ENCODE data around the gene BCL2L11.
A peak's percentile ranks its signal among the peaks of the same experiment; 100 is the strongest.

BCL2L11 gene

DNA sequence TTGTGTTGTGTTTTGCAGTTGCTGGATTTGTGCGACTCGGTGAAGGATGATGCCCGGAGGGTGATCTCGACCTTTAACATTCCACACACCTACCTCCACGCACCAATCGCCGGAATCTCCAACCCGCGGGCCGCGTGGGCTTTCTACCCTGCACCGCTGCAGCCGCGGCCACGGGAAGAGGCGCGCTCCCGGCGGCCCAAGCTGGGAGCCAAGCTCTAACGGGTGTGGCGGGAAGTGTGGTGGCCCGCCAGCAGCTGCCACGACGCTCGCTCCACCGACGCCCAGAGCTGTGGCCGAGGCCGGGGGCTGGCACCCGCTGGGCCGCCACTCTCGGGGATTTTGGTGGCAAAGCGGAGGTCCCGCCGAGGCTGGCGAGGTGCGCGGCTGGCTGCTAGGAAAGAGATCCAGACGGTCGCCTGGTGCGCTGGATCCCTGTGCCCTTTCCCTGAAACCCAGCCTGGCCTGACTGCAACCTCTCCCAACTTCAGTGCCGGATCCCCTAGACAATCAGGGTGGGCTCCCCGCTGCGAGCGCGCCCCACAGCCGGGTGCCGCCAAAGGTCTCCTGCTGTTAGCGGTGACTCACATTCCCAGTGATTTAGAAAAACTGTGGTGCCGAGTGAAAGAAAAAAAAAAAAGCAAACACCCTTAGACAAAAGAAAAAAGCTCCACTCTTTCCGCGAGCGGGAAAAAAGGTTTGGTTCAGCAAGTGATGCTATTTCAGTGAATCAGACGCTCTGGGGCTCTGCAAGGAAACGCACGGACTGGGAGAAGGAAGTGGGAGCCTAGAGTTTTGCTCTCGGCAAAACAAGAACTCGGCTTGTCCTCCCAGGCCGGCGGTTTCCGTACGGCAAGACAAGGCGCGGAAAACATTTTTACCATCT is 2.9 kb upstream of the BCL2L11 start:
- Histone ChIP-seq H3K27ac (ENCODE audit: low read length) (no peak overlapping the region), H2AFZ (ENCODE audit: low read depth, low read length) (no peak overlapping the region), H3K27me3 (ENCODE audit: low read depth, low read length) (peaks cover 56% of the 10 kb centered on the region), H4K20me1 (ENCODE audit: insufficient read depth, low read length) (peaks cover 31% of the 10 kb centered on the region), H3K9me3 (ENCODE audit: insufficient read depth, low read length) (peaks cover 11% of the 10 kb centered on the region; the same call in 1 of the 2 replicates), H3K4me2 (ENCODE audit: low read length) (peak overlapping the region; percentile 67), H3K36me3 (replicated peaks; ENCODE audit: low read depth, low read length) (no peaks in the 10 kb centered on the region), H3K4me1 (ENCODE audit: low read length) (peaks cover 37% of the 10 kb centered on the region), H3K79me2 (ENCODE audit: low read length) (peaks cover 15% of the 10 kb centered on the region), H3K9ac (ENCODE audit: low read length) (no peak overlapping the region), H3K4me3 (ENCODE audit: low read length) (peak overlapping the region; percentile 50)
- TF ChIP-seq EZH2phosphoT487 (IDR thresholded peaks at IDR 0.05; ENCODE audit: low read depth) = no peak
- TF ChIP-seq, protein P1, sequence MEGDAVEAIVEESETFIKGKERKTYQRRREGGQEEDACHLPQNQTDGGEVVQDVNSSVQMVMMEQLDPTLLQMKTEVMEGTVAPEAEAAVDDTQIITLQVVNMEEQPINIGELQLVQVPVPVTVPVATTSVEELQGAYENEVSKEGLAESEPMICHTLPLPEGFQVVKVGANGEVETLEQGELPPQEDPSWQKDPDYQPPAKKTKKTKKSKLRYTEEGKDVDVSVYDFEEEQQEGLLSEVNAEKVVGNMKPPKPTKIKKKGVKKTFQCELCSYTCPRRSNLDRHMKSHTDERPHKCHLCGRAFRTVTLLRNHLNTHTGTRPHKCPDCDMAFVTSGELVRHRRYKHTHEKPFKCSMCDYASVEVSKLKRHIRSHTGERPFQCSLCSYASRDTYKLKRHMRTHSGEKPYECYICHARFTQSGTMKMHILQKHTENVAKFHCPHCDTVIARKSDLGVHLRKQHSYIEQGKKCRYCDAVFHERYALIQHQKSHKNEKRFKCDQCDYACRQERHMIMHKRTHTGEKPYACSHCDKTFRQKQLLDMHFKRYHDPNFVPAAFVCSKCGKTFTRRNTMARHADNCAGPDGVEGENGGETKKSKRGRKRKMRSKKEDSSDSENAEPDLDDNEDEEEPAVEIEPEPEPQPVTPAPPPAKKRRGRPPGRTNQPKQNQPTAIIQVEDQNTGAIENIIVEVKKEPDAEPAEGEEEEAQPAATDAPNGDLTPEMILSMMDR (IDR thresholded peaks at IDR 0.05; ENCODE audit: low read depth, low read length) = no peak

DNA sequence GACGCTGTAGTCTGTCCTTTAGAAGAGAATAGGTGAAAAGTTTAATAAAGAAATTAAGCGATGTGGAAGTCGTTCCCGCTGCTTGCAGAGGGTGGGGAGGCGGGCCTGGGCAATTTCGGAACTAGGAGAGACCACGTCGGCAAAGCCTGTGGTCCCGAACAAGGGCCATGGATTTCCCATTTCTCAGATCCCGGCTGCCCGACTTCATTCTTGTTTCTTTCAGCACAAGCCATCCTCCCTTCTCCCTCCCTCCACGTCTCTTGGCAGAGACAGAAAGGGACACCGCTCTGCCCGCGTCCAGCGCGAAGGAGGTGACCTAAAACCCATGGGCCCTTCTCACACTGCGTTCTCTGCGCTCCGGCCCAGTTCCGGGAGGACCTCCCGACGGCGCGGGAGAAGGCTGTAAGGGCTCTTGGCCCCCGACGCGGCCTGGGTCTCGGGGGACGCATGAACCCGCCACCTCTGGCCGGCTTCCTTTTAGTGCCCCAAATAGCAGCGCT is 2.2 kb upstream of the BCL2L11 start:
- H3K4me1 ChIP-seq (ENCODE audit: low read length) = peaks cover 42% of the 10 kb centered on the region
- TF ChIP-seq, protein P1 (IDR thresholded peaks at IDR 0.05; ENCODE audit: low read depth, low read length) = no peak
- no peak for TF ChIP-seq EZH2phosphoT487 (IDR thresholded peaks at IDR 0.05; ENCODE audit: low read depth)
- H3K27ac ChIP-seq (ENCODE audit: low read length) = no peak overlapping the region
- H3K4me2 ChIP-seq (ENCODE audit: low read length) = no peak overlapping the region
- peaks cover 22% of the 10 kb centered on the region for H3K79me2 ChIP-seq (ENCODE audit: low read length)
- peaks cover 54% of the 10 kb centered on the region for H3K27me3 ChIP-seq (ENCODE audit: low read depth, low read length)
- no peaks in the 10 kb centered on the region for H3K36me3 ChIP-seq (replicated peaks; ENCODE audit: low read depth, low read length)
- no peak overlapping the region for H3K9ac ChIP-seq (ENCODE audit: low read length)
- H4K20me1 ChIP-seq (ENCODE audit: insufficient read depth, low read length) = peaks cover 34% of the 10 kb centered on the region
- H3K9me3 ChIP-seq (ENCODE audit: insufficient read depth, low read length) = peaks cover 11% of the 10 kb centered on the region; the same call in 1 of the 2 replicates
- H3K4me3 ChIP-seq (ENCODE audit: low read length) = no peak overlapping the region
- no peak overlapping the region for H2AFZ ChIP-seq (ENCODE audit: low read depth, low read length)

DNA sequence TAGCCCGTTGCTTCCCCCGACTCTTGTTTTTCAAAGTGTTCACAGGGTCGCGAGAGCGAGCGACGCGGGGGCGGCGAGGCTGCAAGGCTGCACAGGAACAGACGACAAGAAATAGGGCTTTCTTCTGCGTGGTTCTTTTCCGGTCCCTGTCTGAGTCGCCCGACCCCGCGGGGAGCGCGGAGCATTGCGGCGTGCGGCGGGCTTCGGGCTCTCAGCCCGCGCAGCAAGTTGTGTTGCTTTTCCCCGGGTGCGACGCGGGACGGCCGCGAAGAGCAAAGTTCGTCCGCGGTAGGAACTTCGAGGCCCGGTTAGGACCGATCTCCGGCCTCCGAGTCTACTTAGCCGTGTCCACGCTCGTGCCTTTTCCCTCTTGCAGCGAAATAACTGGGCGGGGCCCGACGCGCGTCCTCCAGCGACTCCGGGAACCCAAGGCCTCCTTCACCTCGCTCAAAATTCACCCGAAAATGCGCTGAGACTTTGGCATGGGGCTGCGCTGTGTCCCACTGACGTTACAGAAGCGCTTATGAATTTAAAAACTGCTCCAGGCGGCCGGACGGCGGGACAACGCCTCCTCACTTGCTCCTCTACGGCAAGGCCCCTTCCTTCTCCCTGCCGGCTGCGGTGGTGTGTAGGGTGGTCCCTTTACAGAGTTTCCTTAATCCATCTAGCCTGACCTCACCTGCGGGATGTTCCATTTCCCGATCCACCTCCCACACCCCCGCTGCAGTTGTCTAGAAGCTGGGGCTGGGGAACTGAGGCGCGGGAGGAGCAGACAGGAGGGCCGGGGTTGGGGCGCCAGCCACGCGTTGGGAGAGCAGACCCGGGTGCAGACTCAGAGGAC is 1.5 kb upstream of the BCL2L11 start:
- H3K79me2 ChIP-seq (ENCODE audit: low read length) = peaks cover 27% of the 10 kb centered on the region
- peaks cover 53% of the 10 kb centered on the region for H3K27me3 ChIP-seq (ENCODE audit: low read depth, low read length)
- peaks cover 34% of the 10 kb centered on the region for H4K20me1 ChIP-seq (ENCODE audit: insufficient read depth, low read length)
- peaks cover 5% of the 10 kb centered on the region for H3K36me3 ChIP-seq (replicated peaks; ENCODE audit: low read depth, low read length)
- H3K27ac ChIP-seq (ENCODE audit: low read length) = no peak overlapping the region
- no peak overlapping the region for H2AFZ ChIP-seq (ENCODE audit: low read depth, low read length)
- no peak overlapping the region for H3K9ac ChIP-seq (ENCODE audit: low read length)
- peaks cover 11% of the 10 kb centered on the region; the same call in 1 of the 2 replicates for H3K9me3 ChIP-seq (ENCODE audit: insufficient read depth, low read length)
- H3K4me3 ChIP-seq (ENCODE audit: low read length) = peak overlapping the region; percentile 85
- H3K4me2 ChIP-seq (ENCODE audit: low read length) = peak overlapping the region; percentile 79
- H3K4me1 ChIP-seq (ENCODE audit: low read length) = peaks cover 44% of the 10 kb centered on the region
- TF ChIP-seq, protein P1 (IDR thresholded peaks at IDR 0.05; ENCODE audit: low read depth, low read length) = no peak
- TF ChIP-seq EZH2phosphoT487 (IDR thresholded peaks at IDR 0.05; ENCODE audit: low read depth) = no peak
